Omental fat pad (tissue), 4 donors: ENCODE measurements around the gene SVIL. TPM values are rescaled to one million over a fixed set of nuclear protein-coding genes. Genes with fewer than 3 reads are reported as not detected.

Experiments
- ATAC-seq: fragments of 150-250 bp; one replicate; pipeline ENCODE4 v1.9.1; 2016; ENCODE audit warnings: mild to moderate bottlenecking, moderate library complexity; ENCODE audit not compliant: low FRiP score
- DNase-seq: peaks from one replicate; pipeline ENCODE4 v3.0.0-alpha.2; 2019; ENCODE audit warnings: low spot score
- CTCF ChIP-seq, 3 donors: fragments of 450-650 bp; IDR thresholded peaks; one replicate each; pipeline ENCODE4 v1.5.1; 2016 to 2017; ENCODE audit warnings: antibody characterized with exemption in 3 of 3, mild to moderate bottlenecking in 3 of 3, moderate library complexity in 2 of 3
- total RNA-seq, 4 donors: library from RNA; depleted of rRNA; stranded (reverse); fragments of >200 nt; gene quantifications; one replicate each; pipeline ENCODE4 v1.1.0, GENCODE V29; 2016

The SVIL gene
- total RNA-seq, 4 donors from 2014 or later: 22.8 to 44.4 (median 30.5) TPM

GRCh38 chr10:29546773-29547313 lies 87.9 kb downstream of the SVIL start:
- DNase-seq: no peak
- no peak for ATAC-seq
- no peak for TF ChIP-seq CTCF (IDR thresholded peaks at IDR 0.05)

GRCh38 chr10:29545122-29545521 lies 89.6 kb downstream of the SVIL start:
- TF ChIP-seq CTCF (IDR thresholded peaks at IDR 0.05): no peak
- DNase-seq (no peak), ATAC-seq (no peak)

GRCh38 chr10:29543715-29544114 lies 91.1 kb downstream of the SVIL start:
- TF ChIP-seq CTCF (IDR thresholded peaks at IDR 0.05): no peak
- no peak for ATAC-seq

GRCh38 chr10:29542723-29543122 lies 92.0 kb downstream of the SVIL start:
- no peak for TF ChIP-seq CTCF (IDR thresholded peaks at IDR 0.05)
- ATAC-seq: no peak
- no peak for DNase-seq

More at GRCh38 chr10:29543715-29544114, 91.1 kb downstream of the SVIL start:
- DNase-seq: no peak

- DNase-seq (no peak), ATAC-seq (no peak)
- TF ChIP-seq CTCF (IDR thresholded peaks at IDR 0.05): no peak
These were observed 93.2 kb downstream of the SVIL start for GRCh38 chr10:29541422-29542210.

GRCh38 chr10:29540016-29540415 lies 94.8 kb downstream of the SVIL start:
- DNase-seq: no peak
- no peak for TF ChIP-seq CTCF (IDR thresholded peaks at IDR 0.05)
- no peak for ATAC-seq

- ATAC-seq (no peak), DNase-seq (no peak)
- no peak for TF ChIP-seq CTCF (IDR thresholded peaks at IDR 0.05)
These were observed 95.4 kb downstream of the SVIL start for GRCh38 chr10:29539412-29539811.
